Right ventricle myocardium superior (tissue), 1 donor: ENCODE measurements around the gene ALG12. TPM values are rescaled to one million over a fixed set of nuclear protein-coding genes. Genes with fewer than 3 reads are reported as not detected.
A peak's percentile ranks its signal among the peaks of the same experiment; 100 is the strongest.

Experiments used
- ATAC-seq: fragments of 200-7000 bp; cut with Tn5 transposase; one replicate; pipeline ENCODE4 v1.9.1; 2020; ENCODE audit warnings: mild to moderate bottlenecking; ENCODE audit not compliant: poor library complexity
- DNase-seq: peaks from one replicate; pipeline ENCODE4 v3.0.0-alpha.2; 2020
- intact Hi-C: fragments of 100-400 bp; cut with DNase I; formaldehyde crosslinking; loops from one replicate; pipeline ENCODE4 v1.11.2; 2022
- total RNA-seq: library from RNA; stranded (reverse); fragmentation: NEBNext Ultra II Directional; extraction: Animal tissue kit (Norgen Biotek cat#: 25700); gene quantifications from one replicate; pipeline ENCODE4 v1.2.1, GENCODE V29; 2021
- donor health status: DM: no; HTN: yes; CAD: no; lungs with severe emphysema.

Gene ALG12
- total RNA-seq, 1 donor from 2014 or later: 13.8 TPM

DNA sequence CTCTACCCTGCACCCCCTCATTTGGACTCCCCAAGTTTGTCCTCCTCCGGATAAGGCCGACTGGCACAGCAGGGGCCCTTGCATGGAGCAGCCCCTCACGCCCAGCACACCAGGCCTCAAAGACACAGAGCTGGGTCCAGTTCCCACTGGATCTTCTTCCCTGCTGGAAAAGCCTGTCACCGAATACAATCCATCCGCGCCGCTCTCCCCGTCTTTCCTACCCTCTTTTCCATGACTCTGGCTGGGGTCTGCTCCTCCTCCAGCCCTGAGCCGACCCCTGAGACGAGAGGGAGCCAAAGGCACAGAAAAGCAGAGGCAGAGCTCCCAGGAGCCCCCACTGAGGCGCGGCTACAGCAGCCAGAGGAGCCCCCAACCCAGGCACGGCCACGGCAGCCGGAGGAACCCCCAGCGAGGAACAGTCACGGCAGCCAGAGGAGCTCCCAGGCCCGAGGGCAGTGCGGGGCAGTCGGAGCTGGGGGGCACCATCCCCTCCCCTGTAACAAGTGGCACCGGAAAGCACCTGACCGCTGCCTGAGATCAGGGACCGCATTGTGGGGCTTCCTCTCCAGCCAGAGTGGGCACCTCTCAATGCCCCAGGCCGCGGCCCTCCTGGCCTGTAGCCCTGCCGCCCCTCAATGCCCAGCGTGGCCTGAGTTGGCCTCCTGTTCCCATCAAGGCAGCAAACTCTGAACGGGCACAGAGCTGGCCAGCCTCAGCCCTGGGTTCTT is 12.0 kb downstream of the ALG12 start:
- no peak for DNase-seq
- no peak for ATAC-seq
- intact Hi-C loops: no loop called here

DNA sequence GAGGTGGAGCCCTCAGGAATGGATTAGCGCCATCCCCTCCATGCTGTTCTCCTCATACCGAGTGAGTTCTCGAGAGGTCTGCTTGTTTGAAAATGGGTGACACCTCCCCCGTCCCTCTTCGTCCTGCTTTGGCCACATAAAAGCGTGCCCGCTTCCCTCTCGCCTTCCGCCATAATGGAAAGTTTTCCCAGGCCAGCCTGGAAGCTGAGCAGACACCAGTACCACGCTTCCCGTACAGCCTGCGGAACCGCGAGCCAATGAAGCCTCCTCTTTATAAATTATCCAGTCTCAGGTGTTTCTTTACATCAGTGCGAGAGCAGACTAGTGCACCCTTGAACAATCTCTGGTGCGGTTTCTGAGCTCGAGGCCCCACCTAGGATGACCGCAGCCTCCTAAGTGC is 12.8 kb downstream of the ALG12 start:
- DNase-seq (no peak), ATAC-seq (no peak)
- intact Hi-C loops: no loop called here

DNA sequence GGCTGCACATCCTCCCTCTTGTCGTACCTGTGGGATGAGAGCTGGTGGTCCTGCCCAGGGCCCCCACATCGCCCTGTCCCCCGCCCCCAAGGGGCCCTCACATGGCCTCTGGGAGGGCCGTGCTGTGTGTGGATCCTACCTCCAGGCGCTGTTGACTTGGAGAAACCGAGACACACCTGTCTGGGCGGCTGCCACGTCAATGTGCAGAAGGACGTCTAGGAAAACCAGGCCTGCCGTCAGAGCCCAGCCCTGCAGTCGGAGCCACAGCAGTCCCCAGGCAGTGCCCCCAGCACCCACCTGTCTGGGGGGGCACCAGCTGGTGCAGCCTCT is 14.2 kb downstream of the ALG12 start:
- ATAC-seq: no peak
- intact Hi-C loops: no loop called here
- DNase-seq: no peak

DNA sequence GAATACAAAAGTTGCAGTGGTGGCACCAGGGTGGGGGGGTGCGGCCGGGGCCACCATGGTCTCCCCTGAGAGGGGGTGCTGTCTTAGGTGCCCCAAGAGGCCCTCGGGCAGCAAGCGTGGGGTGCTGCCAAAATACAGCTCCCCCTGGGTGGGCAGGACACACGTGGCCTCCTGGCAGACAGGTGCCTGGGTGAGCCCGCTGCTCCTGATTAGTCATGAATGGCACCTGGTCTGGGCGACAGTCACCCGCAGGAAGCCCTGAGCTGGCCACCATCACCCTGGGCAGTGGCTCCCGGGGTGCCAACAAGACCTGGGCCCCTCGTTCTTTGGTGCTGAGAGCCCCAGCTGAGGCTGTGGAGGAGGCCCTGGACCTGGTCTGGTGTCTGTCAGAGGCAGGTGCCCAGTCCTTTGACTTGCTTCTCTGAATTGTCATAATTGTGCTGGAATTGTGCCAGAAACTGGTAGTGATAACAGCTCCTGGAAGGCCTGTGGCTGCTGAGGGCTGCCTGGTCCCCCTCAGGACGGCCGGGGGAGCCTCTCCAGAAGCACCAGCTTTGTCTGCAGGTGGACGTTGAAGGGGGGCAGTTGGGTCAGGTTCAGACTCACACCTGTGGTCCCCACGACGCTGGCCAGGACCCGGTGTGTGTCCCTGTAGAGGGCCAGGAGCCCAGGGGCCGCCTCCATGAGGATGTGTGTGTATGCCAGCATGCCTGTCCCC is 14.8 kb downstream of the ALG12 start:
- no peak for DNase-seq
- intact Hi-C loops: no loop called here
- ATAC-seq: peak; percentile 79

DNA sequence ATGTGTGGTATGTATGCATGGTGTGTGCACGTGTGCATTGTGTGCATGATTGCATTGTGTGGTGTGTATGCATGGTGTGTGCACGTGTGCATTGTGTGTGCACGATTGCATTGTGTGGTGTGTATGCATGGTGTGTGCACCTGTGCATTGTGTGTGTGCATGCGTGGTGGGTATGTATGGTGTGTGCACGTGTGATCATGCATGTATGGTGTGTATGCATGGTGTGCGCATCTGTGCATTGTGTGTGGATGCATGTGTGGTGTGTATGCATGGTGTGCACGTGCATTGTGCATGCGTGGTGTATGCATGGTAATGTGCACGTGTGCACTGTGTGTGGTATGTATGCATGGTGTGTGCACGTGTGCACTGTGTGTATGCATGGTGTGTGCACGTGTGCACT is 16.8 kb downstream of the ALG12 start:
- no peak for ATAC-seq
- intact Hi-C loops: no loop called here
- no peak for DNase-seq

DNA sequence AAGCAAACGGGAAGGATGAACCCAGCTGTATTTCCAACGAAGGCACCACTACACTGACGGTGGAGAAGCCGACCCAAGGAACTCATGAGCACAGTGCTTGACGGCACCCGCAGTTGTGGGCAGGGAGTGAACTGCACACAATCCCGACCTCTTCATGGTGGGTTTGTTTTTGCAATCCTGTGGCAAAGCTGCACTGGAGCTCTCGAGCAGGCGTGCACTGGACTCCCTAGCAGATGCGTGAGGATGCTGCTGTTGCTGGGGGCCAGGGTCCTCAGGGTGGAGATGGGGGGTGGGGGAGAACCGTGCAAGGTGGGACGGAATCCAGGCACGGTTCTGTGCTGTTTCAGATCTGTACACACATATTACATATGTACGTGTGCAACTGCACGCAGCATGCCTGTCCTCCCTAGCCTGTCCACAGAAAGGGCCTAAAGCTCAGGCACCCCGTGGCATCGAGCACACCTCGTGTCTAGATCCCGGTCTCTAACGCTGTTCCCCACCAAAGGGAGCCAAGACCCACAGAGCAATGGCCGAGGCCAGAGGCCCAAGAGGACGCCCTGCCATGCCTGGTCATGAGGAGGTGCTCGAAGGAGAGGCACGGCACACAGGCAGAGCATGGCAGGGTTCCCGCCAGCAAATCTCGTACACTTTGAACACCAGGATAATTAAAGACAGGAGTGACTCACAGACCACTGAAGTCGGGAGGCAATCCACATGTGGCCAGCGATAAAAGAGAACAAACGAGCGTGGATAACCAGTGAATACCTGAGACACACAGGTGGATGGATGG is 17.6 kb downstream of the ALG12 start:
- no peak for ATAC-seq
- intact Hi-C loops: no loop called here
- DNase-seq: no peak

DNA sequence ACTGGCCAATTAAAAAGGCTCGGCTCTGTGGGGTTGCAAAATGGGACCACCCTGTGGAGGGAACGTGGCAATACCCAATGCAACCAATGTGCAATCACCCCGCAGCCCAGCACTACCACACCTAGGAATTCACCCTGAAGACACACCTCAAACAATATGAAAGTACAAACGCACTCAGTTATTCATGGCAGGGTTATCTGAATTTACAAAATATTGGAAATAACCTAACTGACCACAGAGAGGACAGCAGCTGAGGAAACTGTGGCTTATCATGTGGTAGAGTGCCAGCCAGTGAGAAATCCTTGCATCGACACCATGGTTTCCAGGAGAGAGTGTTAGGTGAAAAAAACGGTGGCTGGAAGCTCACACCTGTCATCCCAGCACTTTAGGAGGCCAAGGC is 18.7 kb downstream of the ALG12 start:
- intact Hi-C loops: no loop called here
- DNase-seq (no peak), ATAC-seq (no peak)

DNA sequence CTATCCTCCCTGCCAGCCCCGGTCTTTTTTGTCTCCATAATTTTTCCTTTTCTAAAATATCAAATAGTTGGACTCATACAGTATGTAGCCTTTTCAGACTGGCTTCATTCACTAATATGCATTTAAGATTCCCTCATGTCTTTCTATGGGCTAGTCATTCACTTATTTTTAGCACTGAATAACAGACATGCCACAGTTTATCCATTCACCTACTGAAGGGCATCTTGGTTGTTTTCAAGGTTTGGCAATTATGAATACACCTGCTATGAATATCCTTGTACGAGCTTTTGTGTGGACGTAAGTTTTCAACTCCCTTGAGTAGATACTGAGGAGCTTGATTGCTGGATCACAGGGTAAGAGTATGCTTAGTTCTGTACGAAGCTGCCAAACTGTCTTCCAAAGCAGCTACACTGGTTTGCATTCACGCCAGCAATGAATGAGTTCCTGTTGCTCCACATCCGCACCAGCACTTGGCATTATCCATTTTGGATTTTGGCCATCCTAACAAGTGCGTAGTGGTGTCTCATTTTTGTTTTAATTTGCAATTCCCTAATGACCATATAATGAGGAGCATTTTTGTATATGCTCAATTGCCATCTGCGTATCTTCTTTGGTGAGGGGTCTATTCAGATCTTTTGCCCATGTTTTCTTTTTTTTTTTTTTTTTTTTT is 21.1 kb downstream of the ALG12 start:
- intact Hi-C loops: no loop called here
- ATAC-seq: peak; percentile 8
- no peak for DNase-seq

DNA sequence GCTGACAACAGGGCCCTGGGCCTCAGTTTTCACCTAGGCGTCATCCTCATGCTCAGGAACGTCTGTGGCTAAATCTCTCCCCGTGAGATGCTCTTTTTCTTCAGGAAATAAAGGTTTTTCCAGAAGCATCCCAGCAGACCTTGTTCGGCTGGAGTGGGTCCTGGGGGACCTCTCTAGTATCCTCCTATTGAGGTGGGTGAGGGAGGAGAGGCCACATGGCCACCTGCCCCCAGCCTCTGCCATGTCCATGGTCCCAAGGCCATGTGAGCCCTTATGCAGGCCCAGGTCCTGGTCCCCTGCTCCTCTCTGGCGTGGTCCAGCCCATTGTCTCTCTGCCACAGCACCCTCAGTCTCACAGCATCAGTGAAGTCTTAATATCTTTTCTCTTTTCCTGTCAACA is 22.0 kb downstream of the ALG12 start:
- no peak for ATAC-seq
- no peak for DNase-seq
- intact Hi-C loops: no loop called here

DNA sequence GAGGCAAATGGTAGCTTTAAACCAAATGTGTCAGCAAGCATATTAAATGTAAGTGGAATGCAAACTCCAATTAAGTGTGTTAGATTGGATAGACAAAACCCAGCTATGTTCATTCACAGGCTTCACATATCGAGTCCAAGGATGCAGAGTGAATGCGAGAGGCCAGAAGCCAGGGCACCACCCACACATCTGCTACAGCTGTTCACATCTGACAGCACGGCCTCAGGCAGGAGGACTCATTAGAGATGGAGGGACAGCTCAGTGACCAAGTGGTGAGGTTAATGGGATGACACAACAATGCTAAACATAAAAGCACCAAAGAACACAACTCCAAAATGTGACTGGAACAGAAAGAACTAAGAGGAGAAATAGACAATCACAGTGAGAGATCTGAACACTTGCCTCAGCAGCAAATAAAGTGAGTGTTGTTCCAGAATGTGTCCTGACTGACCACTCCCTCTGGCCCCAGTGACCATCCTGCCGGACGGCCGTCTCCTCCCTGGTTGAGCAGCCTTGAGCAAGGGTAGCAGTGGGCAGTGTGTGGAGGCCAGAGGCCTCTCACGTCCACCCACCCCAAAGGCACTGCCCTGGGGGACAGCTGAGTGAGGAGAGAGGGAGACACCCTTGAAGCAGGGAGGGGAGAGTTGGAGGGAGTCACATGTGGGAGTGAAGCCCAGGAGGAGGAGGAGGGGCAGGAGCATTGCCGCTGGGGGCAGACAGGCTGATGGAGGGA is 23.8 kb downstream of the ALG12 start:
- DNase-seq (no peak), ATAC-seq (no peak)
- intact Hi-C loops: no loop called here

DNA sequence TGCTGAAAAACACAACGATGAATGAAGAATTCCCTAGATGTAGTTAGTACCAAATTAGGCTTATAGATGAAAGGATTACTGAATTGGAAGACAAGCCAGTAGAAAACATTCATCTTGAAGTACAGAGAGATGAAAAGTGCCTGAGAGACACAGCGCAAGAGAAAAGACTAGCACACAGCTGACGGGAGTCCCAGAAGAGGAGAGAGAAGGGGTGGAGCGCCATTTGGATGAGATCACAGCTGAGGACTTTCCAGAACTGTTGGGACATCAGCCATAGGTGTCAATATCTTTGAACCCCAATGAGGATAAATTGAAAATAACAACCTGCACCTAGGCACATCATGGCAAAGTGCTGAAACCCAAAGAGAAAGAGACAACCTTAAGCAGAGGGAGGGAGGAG is 25.2 kb downstream of the ALG12 start:
- DNase-seq: no peak
- no peak for ATAC-seq
- intact Hi-C loops: no loop called here

DNA sequence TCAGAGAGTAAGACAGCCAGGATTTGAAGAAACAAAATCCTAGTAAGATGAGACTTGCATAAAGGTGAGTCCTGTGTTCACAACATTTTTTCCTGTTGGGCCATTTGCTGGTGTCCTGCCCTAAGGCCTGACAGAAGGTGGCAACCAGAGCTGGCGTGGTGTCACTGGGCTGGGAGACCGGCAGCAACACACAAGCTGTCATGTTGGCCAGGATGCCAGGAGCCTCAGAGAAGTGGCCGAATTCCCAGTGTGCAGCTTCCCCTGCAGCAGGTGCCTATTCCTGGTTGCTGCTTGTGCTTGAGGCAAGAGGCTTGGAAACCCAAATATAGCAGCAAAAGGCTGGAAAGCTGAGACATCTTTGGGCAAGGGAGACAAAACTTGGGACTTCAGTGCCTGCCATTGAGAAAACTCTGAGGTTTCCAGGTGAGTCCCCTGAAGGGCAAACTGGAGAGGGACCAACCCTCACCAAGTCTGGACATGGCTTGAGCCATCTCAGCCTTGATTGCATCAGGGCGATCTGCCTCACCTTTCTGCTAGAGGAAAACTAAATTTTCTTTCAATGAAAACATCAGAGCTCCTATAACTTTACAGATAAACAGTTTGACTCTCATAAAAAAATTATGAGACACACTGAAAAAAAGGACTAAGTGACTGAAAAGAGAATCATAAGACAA is 25.9 kb downstream of the ALG12 start:
- DNase-seq: peak; percentile 73
- intact Hi-C loops: no loop called here
- ATAC-seq: peak; percentile 89

DNA sequence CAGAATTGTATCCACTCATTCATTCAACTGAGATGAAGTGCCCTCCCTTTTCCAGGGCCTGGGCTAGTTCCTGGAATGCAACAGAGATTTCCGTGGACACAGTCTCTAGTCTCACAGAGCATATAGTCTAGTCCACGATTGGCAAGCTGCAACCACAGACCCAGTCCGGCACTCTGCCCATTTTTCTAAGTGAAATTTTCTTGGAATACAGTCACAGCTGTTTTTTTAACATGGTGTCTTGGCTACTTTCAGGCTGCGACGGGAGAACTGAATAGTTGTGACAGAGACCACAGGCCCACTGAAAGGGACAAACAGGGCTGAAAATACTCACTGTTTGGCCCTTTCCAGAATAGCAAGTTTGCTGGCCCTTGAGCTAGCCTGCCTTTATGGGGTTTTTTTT is 29.2 kb downstream of the ALG12 start:
- intact Hi-C loops: no loop called here
- ATAC-seq (no peak), DNase-seq (no peak)

DNA sequence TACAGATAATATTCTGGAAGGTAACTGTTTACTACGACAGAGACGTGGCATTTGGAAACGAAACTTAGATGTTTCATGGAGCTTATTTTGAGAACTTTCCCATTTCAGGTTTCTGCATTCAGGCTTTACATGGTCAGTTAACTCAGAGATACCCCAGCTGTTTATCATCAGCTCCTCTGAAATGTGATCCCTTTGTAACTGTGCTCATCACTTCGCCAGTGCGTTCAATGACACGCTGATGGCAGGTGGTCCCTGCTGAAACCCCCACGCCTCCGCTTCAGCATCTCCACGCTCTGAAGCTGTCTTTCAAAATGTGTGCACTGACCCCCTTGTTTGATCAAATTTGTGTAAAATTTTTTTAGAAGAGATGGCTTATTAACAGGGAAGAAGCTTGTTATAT is 30.5 kb downstream of the ALG12 start:
- intact Hi-C loops: no loop called here
- no peak for ATAC-seq
- no peak for DNase-seq

DNA sequence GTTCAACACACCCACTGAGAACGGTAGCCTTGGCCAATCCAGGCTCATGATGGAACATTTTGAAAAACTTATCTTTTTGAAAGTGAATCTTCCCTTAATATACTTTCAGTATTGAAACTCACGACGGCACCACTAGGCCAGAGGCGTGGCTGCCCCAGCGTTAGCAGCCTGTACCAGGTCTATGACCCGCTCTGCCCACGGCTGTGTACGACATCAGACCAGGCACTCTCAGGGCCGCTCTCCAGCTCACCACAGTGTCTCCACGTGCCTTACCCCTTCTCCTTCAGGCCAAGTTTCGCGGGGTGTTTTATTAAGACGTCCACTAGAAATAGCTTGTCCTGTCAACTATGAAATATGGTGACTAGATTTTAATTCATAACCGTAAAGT is 31.2 kb downstream of the ALG12 start:
- no peak for DNase-seq
- ATAC-seq: no peak
- intact Hi-C loops: no loop called here

DNA sequence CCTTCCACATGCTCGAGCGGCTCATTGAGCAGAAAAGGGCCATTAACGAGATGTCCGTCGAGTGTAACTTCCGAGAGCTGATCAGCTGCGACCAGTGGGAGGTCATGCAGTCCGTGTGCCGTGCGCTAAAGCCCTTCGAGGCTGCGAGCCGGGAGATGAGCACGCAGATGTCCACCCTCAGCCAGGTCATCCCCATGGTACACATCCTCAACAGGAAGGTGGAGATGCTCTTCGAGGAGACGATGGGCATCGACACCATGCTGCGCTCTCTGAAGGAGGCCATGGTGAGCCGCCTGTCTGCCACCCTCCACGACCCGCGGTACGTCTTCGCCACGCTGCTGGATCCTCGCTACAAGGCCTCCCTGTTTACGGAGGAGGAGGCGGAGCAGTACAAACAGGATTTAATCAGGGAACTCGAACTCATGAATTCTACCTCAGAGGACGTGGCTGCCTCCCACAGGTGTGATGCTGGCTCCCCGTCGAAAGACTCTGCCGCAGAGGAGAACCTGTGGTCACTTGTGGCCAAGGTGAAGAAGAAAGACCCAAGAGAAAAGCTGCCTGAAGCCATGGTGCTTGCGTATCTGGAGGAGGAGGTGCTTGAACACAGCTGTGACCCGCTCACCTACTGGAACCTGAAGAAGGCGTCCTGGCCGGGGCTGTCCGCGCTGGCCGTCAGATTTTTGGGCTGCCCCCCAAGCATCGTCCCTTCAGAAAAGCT is 31.7 kb downstream of the ALG12 start:
- no peak for ATAC-seq
- intact Hi-C loops: no loop called here
- DNase-seq: no peak

DNA sequence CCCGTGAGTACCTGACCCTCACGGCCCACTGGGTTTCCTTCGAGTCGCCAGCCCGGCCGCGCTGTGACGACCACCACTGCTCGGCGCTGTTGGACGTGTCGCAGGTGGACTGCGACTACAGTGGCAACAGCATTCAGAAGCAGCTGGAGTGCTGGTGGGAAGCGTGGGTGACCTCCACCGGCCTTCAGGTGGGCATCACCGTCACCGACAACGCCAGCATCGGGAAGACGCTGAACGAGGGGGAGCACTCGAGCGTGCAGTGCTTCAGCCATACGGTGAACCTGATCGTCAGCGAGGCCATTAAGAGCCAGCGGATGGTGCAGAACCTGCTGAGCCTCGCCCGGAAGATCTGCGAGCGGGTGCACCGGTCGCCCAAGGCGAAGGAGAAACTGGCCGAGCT is 32.4 kb downstream of the ALG12 start:
- DNase-seq (no peak), ATAC-seq (no peak)
- intact Hi-C loops: no loop called here

DNA sequence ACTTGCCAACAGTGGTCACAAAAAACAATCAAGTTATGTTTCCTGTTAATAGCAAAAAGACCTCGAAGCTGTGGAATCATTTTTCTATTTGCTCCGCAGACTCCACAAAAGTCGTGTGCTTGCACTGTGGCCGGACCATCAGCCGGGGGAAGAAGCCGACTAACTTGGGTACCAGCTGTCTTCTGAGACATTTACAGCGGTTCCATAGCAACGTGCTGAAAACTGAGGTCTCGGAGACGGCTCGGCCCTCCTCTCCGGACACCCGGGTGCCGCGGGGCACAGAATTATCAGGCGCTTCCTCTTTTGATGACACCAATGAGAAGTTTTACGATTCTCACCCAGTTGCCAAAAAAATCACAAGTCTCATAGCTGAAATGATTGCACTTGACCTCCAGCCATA is 33.0 kb downstream of the ALG12 start:
- ATAC-seq (no peak), DNase-seq (no peak)
- intact Hi-C loops: no loop called here
